Measurements from ENCODE around the gene PAGE5.

The PAGE5 gene

GRCh38 chrX:55210931-55211677, 9.0 kb upstream of the PAGE5 start:
- Histone ChIP-seq H3K36me3 (no peaks in the 10 kb centered on the region), H3K27ac (no peak overlapping the region), H3K27me3 (no peaks in the 10 kb centered on the region), H3K4me3 (ENCODE audit: low read depth in 1 of 2, low read length in 1 of 2) (no peak overlapping the region), H3K4me1 (ENCODE audit: control insufficient read depth in 1 of 2, insufficient read depth in 1 of 2, low read depth in 1 of 2, low read length in 1 of 2) (no peaks in the 10 kb centered on the region), H3K9me3 (no peaks in the 10 kb centered on the region)
- no peak for TF ChIP-seq CTCF (IDR thresholded peaks at IDR 0.05)

GRCh38 chrX:55213381-55213780, 6.8 kb upstream of the PAGE5 start:
- Histone ChIP-seq H3K4me1 (ENCODE audit: control insufficient read depth in 1 of 2, insufficient read depth in 1 of 2, low read depth in 1 of 2, low read length in 1 of 2) (no peaks in the 10 kb centered on the region), H3K27ac (no peak overlapping the region), H3K27me3 (no peaks in the 10 kb centered on the region), H3K4me3 (ENCODE audit: low read depth in 1 of 2, low read length in 1 of 2) (no peak overlapping the region), H3K36me3 (no peaks in the 10 kb centered on the region), H3K9me3 (no peaks in the 10 kb centered on the region)
- no peak for TF ChIP-seq CTCF (IDR thresholded peaks at IDR 0.05)

DNA sequence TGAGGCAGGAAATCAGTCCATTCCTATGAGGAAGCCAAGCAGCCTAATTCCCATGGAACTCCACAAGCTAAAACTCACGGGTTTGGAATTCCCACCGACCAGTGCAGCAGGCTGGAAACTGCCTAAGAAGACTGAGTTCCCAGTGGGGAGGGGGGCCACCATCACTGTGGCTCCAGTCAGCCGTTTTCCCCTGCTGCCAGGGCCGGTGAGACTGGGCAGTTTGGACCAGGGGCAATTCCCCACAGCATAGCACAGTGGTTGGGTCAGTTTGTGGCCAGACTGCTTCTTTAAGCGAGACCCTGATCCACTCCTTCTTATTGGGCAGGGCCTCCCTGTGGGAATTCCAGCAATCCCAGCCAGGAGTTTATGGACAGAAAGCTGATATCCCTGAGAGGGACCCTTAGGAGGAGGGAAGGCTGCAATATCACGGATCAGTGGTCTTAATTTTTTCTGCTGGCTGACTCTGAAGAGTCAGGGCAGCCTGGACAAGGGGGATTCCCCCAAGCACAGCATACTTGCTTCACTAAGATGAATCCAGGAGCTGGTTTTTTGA, 20.7 kb downstream of the PAGE5 start:
- Histone ChIP-seq H3K4me3 (ENCODE audit: low read depth in 1 of 2, low read length in 1 of 2) (no peak overlapping the region), H3K9me3 (no peaks in the 10 kb centered on the region), H3K27ac (no peak overlapping the region), H3K36me3 (no peaks in the 10 kb centered on the region), H3K27me3 (no peaks in the 10 kb centered on the region), H3K4me1 (ENCODE audit: control insufficient read depth in 1 of 2, insufficient read depth in 1 of 2, low read depth in 1 of 2, low read length in 1 of 2) (no peaks in the 10 kb centered on the region)
- TF ChIP-seq CTCF (IDR thresholded peaks at IDR 0.05): no peak

DNA sequence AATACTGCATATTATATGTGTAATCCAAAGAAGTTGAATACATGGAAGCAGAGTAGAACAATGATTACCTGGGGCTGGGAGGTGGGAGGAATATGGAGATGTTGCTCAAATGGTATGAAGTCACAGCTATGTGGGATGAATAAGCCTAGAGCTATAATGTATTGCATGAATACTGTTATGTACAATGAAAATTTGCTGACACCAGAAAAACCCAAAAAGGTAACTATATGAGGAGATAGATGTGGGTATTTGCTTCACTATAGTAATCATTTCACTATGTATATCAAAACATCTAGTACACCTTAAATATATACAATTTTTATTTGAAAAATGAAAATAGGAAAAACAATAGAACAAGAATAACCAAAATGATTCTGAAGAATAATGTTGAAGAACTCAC, 33.4 kb downstream of the PAGE5 start:
- H3K27me3 ChIP-seq: no peaks in the 10 kb centered on the region
- no peak overlapping the region for H3K27ac ChIP-seq
- no peaks in the 10 kb centered on the region for H3K4me1 ChIP-seq (ENCODE audit: control insufficient read depth in 1 of 2, insufficient read depth in 1 of 2, low read depth in 1 of 2, low read length in 1 of 2)
- H3K36me3 ChIP-seq: no peaks in the 10 kb centered on the region
- H3K4me3 ChIP-seq (ENCODE audit: low read depth in 1 of 2, low read length in 1 of 2): no peak overlapping the region
- no peaks in the 10 kb centered on the region for H3K9me3 ChIP-seq
- no peak for TF ChIP-seq CTCF (IDR thresholded peaks at IDR 0.05)

DNA sequence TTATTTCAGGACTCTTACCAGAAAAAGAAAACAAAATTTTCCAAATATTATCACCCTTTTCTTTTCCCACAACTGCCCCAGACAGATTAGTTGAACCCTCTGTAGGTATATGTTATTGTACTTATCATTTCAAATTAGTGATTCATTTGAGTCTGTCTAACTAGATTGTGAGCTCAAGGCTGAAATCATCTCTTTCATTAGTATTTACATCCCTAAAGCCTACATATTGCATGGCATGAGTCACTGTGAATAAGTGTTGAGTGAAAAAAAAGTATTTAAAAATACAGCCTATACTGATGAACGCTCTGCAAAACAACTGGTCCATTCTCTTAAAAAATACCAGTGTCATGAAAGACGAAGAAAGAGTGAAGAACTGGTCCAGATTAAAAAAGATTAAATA, 40.7 kb downstream of the PAGE5 start:
- no peaks in the 10 kb centered on the region for H3K4me1 ChIP-seq (ENCODE audit: control insufficient read depth in 1 of 2, insufficient read depth in 1 of 2, low read depth in 1 of 2, low read length in 1 of 2)
- no peak overlapping the region for H3K4me3 ChIP-seq (ENCODE audit: low read depth in 1 of 2, low read length in 1 of 2)
- H3K27me3 ChIP-seq: no peaks in the 10 kb centered on the region
- H3K9me3 ChIP-seq: no peaks in the 10 kb centered on the region
- no peaks in the 10 kb centered on the region for H3K36me3 ChIP-seq
- no peak for TF ChIP-seq CTCF (IDR thresholded peaks at IDR 0.05)
- H3K27ac ChIP-seq: no peak overlapping the region

Measured in neutrophil (primary cell).